GM15510 (cell line): ENCODE measurements around the gene SLC66A1.

ENCODE experiments used
- POLR2A ChIP-seq: IDR thresholded peaks from 3 replicates; pipeline ENCODE4 v1.6.1; 2011; ENCODE audit warnings: borderline replicate concordance; ENCODE audit not compliant: insufficient read length; ENCODE audit errors: extremely low read depth

SLC66A1 gene

GRCh38 chr1:19371226-19372135 is 59.4 kb downstream of the SLC66A1 start:
- TF ChIP-seq POLR2A = no peak

DNA sequence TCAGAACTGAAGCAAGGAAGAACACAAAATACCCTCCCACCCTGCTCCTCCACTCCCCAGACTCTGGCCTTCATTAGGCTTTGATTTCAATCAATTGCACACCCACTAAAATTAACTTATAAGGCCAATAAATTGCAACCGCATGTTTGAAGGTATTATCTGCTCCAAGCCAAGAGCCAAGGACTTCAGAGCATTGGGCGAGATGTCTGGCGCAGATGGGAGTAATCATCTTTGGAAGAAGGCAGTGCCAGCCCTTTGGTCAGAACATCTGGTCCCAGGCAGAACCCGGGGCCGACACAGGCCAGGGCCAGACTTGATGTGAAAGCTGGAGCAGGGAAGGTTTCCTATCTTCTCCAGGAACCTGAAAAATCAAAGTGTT is 60.0 kb downstream of the SLC66A1 start:
- no peak for TF ChIP-seq POLR2A

GRCh38 chr1:19372602-19373001 is 60.5 kb downstream of the SLC66A1 start:
- TF ChIP-seq POLR2A = no peak

GRCh38 chr1:19373211-19374082 is 61.3 kb downstream of the SLC66A1 start:
- TF ChIP-seq POLR2A = no peak

DNA sequence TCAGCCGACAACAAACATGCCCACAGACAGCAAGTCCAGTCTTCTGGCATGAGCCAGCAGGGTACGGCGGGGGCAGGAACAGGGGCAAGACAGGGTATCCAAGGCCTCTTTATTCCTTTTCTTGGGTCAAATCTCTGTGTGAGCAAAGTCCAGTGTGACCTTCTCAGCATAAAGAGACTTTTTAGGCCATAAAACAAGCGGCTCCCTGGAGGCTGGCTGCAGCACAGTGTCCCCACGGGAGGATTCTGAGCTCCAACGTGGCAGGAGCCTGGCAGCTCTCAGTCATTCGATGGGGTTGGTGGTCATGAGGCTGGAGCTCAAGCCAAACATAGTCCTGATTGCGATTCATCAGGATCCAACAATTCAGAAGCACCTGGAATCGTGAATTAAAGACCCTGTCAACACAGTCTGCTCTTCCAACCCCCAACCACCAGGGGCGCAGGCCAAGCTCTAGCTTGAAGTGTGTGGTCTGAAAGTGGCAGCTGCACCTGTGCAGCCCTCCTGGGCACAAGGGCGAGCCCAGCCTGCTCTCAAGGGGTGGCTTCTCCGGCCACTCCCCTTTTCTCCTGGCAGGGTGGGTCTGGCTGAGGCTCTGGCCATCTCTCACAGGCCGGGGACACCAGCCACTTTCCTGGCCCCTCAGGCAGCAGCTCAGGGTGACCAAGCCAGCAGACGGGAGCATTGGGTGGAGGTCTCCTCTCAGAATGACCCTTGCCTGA is 62.1 kb downstream of the SLC66A1 start:
- TF ChIP-seq POLR2A = no peak

- no peak for TF ChIP-seq POLR2A
Measured at GRCh38 chr1:19374926-19375325, 62.8 kb downstream of the SLC66A1 start.

GRCh38 chr1:19375631-19376400 is 63.7 kb downstream of the SLC66A1 start:
- TF ChIP-seq POLR2A = no peak

- TF ChIP-seq POLR2A = no peak
Measured at GRCh38 chr1:19376428-19377372, 64.6 kb downstream of the SLC66A1 start.

GRCh38 chr1:19377812-19378718 is 65.9 kb downstream of the SLC66A1 start:
- no peak for TF ChIP-seq POLR2A
